Ovary (tissue), 9 donors: Measurements from ENCODE around the gene SLC25A2. TPM values are rescaled to one million over a fixed set of nuclear protein-coding genes. Genes with fewer than 3 reads are reported as not detected.
"Not testable (repeated sequence)": the region's sequence is repeated elsewhere in the genome, so short reads cannot be mapped to it uniquely, and the experiment has no call there.

Source experiments
- DNase-seq, 5 donors: peaks; one replicate each; pipeline ENCODE4 v3.0.0-alpha.2; 2019 to 2020
- H3K27ac ChIP-seq, 2 donors: fragments of 200-600 bp; one replicate each; pipeline versions ENCODE4 v1.5.1 to v1.8.0; 2019 to 2022
- H3K27me3 ChIP-seq: fragments of 200-600 bp; one replicate; pipeline ENCODE4 v1.8.0; 2022
- H3K36me3 ChIP-seq: fragments of 200-600 bp; sonication (generic); one replicate; pipeline ENCODE4 v1.5.1; 2019
- H3K4me1 ChIP-seq: one replicate; pipeline ENCODE4 v1.8.1; 2013; ENCODE audit warnings: mild to moderate bottlenecking, moderate library complexity; ENCODE audit not compliant: insufficient read depth
- H3K4me3 ChIP-seq: fragments of 200-600 bp; sonication (generic); one replicate; pipeline ENCODE4 v1.5.1; 2017
- H3K9me3 ChIP-seq, 2 donors: fragments of 200-600 bp in 1 of 2; sonication (generic) in 1 of 2; one replicate each; pipeline versions ENCODE4 v1.5.1 to v1.8.1; 2013 to 2019; ENCODE audit warnings: mild to moderate bottlenecking in 1 of 2, moderate library complexity in 1 of 2
- CTCF ChIP-seq, 3 donors: fragments of 450-650 bp in 2 of 3; fragments of 200-600 bp in 1 of 3; IDR thresholded peaks; one replicate each; pipeline versions ENCODE4 v1.5.1 to v1.8.0; 2016 to 2022; ENCODE audit warnings: antibody characterized with exemption in 3 of 3, mild to moderate bottlenecking in 1 of 3
- EP300 ChIP-seq: sonication (generic); formaldehyde crosslinking; IDR thresholded peaks from one replicate; pipeline ENCODE4 v1.6.1; 2017; ENCODE audit warnings: antibody characterized with exemption
- POLR2A ChIP-seq: fragments of 450-650 bp; IDR thresholded peaks from one replicate; pipeline ENCODE4 v1.6.1; 2017; ENCODE audit warnings: antibody characterized with exemption, mild to moderate bottlenecking, moderate library complexity
- WGBS, 3 donors: extraction: QIAGEN DNeasy Blood & Tissue Kit in 1 of 3; methylation state at CpG; one replicate each; pipeline versions ENCODE4 v1.1.5 to v1.1.7; 2013 to 2017; 5-methylcytosine and 5-hydroxymethylcytosine counted together
- intact Hi-C, 4 donors: fragments of 100-400 bp; cut with DNase I; formaldehyde crosslinking; loops; one replicate each; pipeline versions ENCODE4 v1.11.0 to v1.15.1; 2022 to 2023
- polyA plus RNA-seq, 2 donors: library from polyadenylated mRNA; stranded (reverse); fragments of 200-250 nt in 1 of 2; fragments of 350-450 nt in 1 of 2; fragmentation: Illumina TruSeq in 1 of 2; extraction: RNeasy Lipid Tissue Mini Kit (QIAGEN cat#74804) in 1 of 2; gene quantifications; one replicate each; pipeline ENCODE4 v1.2.3, GENCODE V29; 2013 to 2014
- total RNA-seq, 7 donors: library from RNA; depleted of rRNA in 2 of 7; stranded (reverse); fragments of >200 nt in 2 of 7; fragmentation: NEBNext Ultra II Directional in 3 of 7; extraction: Animal tissue kit (Norgen Biotek cat#: 25700) in 3 of 7; gene quantifications; one replicate each; pipeline versions ENCODE4 v1.1.0 to v1.2.4, GENCODE V29; 2016 to 2023
- donor health status: DM: no; HTN: no; CAD: no; lungs with moderate emphysema.
- donor health status: DM: no; HTN: no; CAD: no.
- donor health status: Bipolar disorder and iron deficiency.
- donor health status: DM: yes; HTN: yes; CAD: no.
- donor health status: DM: no; HTN: no; CAD: no.
- donor health status: DM: yes; HTN: yes; CAD: no.

Gene SLC25A2
- total and polyA plus RNA-seq, 9 donors: 0.10 to 1.4 (median 0.43) TPM; not detected in 4

GRCh38 chr5:141343953-141344463 lies 40.2 kb upstream of the SLC25A2 start:
- no peak overlapping the region for H3K27ac ChIP-seq
- 17 to 27% (median 22%) methylated on average over 31 of the region's 31 CpGs for WGBS, 3 donors
- intact Hi-C loops: no loop called here
- no peaks in the 10 kb centered on the region for H3K36me3 ChIP-seq
- H3K27me3 ChIP-seq: no peaks in the 10 kb centered on the region
- no peak for DNase-seq
- TF ChIP-seq POLR2A: no peak
- no peak for TF ChIP-seq EP300
- no peak for TF ChIP-seq CTCF (IDR thresholded peaks at IDR 0.05)
- H3K4me1 ChIP-seq: no peaks in the 10 kb centered on the region
- H3K9me3 ChIP-seq: peaks cover 14 to 45% of the 10 kb centered on the region in 2 donors
- peak overlapping the region; percentile 8 for H3K4me3 ChIP-seq

DNA sequence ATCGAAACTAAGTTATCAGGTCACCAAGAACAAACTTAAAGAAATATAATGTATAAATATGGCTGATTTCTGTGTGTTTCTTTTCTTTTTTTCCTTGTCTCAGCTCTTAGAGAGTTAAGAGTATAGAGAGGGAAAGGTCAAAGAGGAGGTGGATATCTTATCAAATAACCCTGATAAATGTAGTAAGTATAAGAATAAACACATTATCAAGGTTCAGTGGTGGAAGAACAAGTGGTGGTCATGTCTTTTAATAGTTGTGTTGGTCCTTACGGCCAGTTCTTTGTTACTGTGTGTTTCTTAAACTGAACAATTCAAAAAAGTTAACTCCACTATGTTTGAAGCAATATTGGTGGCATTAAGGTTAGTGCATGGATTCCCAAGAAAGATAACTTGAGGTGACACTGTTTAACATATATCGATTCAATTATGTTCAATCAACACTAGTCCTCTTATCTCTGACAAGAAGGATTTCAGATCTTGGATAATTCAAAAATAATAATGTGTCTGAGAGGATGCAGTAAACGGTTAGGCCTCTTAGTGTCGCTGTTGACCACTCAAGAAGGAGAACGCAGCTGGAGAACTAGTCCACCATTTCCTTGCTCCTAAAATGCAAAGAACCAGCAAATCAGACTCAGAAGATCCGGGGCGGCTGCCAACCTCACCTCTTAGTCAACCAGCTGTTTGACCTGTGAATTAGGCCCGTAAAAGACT lies 39.5 kb upstream of the SLC25A2 start, which contains the start of gene PCDHGA3:
Gene PCDHGA3 (plus strand): TSS at position 588 of the 711 bp plus-strand sequence. CDS start 205 bp downstream, outside the sequence.
- Histone ChIP-seq H3K4me1 (no peaks in the 10 kb centered on the region), H3K27ac (no peak within 1 kb of the TSS), H3K36me3 (no peaks in the 10 kb centered on the region), H3K27me3 (no peaks in the 10 kb centered on the region), H3K9me3 (peaks cover 16 to 49% of the 10 kb centered on the region in 2 donors), H3K4me3 (peak within 1 kb of the TSS; percentile 8)
- WGBS, 3 donors: 23 to 26% (median 24%) methylated on average over 9 of the region's 9 CpGs
- intact Hi-C loops: no loop called here
- DNase-seq: no peak
- TF ChIP-seq EP300 (no peak), POLR2A (no peak), CTCF (IDR thresholded peaks at IDR 0.05) (no peak)

DNA sequence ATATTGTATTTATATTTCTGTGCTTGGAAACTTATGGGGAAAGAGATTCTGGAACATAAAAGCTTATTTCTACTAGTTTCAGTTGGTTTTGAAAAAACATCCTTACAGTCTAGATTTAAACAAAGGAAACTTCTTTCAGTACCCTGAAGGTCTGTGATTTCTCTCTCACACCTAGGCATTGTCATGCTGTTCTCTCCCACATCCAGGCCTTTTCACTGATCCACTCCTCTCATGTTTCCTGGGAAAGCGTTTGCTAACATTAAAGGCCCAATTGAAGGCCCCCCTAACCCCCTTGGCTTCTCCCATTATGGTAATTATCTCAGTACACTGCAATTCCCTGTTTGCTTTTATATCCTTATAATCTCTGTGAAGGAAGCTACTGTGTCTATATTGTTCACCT lies 38.9 kb upstream of the SLC25A2 start:
- Histone ChIP-seq H3K4me3 (no peak overlapping the region), H3K36me3 (no peaks in the 10 kb centered on the region), H3K4me1 (no peaks in the 10 kb centered on the region), H3K27me3 (no peaks in the 10 kb centered on the region), H3K9me3 (peaks cover 16 to 49% of the 10 kb centered on the region in 2 donors), H3K27ac (no peak overlapping the region)
- intact Hi-C loops: no loop called here
- WGBS, 3 donors: 19 to 26% (median 23%) methylated on average over 1 of the region's 1 CpG
- TF ChIP-seq POLR2A (no peak), EP300 (no peak), CTCF (IDR thresholded peaks at IDR 0.05) (no peak)
- no peak for DNase-seq

DNA sequence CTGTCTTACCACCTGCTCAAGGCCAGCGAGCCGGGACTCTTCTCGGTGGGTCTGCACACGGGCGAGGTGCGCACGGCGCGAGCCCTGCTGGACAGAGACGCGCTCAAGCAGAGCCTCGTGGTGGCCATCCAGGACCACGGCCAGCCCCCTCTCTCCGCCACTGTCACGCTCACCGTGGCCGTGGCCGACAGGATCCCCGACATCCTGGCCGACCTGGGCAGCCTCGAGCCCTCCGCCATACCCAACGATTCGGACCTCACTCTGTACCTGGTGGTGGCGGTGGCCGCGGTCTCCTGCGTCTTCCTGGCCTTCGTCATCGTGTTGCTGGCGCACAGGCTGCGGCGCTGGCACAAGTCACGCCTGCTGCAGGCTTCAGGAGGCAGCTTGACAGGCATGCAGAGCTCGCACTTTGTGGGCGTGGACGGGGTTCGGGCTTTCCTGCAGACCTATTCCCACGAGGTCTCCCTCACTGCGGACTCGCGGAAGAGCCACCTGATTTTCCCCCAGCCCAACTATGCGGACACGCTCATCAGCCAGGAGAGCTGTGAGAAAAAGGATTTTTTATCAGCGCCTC lies 37.0 kb upstream of the SLC25A2 start:
- intact Hi-C loops, H3K27me3 ChIP-seq, H3K27ac ChIP-seq, H3K36me3 ChIP-seq, H3K4me3 ChIP-seq, DNase-seq, H3K4me1 ChIP-seq: not testable (repeated sequence)
- 42 to 79% (median 52%) methylated on average over 24 to 45 of the region's 45 CpGs for WGBS, 3 donors
- peaks cover 19 to 46% of the 10 kb centered on the region in 2 donors for H3K9me3 ChIP-seq
